Fibroblast of skin of left quadriceps (primary cell): ENCODE measurements around the gene SPTY2D1.
A peak's percentile ranks its signal among the peaks of the same experiment; 100 is the strongest.
"Not testable (repeated sequence)": the region's sequence is repeated elsewhere in the genome, so short reads cannot be mapped to it uniquely, and the experiment has no call there.

Source experiments
- DNase-seq, 2 experiments: peaks; one replicate each; pipeline ENCODE4 v3.0.0-alpha.2; 2013; ENCODE audit warnings: low read depth in 2 of 2

Gene SPTY2D1, protein sequence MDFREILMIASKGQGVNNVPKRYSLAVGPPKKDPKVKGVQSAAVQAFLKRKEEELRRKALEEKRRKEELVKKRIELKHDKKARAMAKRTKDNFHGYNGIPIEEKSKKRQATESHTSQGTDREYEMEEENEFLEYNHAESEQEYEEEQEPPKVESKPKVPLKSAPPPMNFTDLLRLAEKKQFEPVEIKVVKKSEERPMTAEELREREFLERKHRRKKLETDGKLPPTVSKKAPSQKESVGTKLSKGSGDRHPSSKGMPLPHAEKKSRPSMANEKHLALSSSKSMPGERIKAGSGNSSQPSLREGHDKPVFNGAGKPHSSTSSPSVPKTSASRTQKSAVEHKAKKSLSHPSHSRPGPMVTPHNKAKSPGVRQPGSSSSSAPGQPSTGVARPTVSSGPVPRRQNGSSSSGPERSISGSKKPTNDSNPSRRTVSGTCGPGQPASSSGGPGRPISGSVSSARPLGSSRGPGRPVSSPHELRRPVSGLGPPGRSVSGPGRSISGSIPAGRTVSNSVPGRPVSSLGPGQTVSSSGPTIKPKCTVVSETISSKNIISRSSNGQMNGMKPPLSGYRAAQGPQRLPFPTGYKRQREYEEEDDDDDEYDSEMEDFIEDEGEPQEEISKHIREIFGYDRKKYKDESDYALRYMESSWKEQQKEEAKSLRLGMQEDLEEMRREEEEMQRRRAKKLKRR

DNA sequence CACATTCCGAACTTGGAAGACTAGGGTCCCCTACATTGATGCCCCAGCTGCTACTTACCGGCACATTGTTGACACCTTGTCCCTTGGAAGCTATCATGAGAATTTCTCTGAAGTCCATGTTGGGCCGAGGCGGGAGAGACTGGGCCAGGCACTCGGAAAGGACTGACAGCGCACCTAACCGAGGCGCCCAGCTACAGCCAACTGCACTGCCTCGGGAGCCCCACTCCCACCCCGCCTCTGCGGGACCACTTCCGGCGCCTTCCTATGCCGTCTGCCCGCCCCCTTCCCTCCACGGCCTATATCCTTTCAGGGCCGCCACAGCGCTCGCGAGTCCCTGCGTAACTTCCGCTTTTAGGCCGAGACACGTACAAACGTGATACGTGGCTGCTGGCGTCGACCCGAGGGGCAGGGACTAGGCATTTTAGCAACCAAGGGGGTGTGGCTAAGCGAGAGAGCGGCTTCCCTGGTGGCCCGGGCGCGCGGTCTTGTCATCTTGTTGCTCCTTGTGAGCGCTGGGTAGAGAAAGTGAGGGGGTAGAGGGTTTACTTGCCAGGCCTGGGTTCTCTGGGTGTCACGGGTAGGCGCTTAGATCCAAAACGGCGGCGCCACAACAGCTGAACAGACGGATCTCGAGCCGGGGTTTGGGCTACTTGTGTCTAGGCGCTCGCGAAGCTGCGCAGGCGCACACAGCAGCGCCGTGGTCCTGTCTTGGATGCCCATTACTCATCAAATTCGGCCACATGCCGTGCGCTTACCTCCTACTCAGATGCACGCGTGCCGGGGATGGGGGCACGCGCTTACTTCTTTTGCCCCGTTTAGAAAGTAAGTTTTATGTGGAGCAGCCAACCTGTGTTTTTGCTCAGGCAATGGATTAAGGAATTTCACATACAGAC is at the start of gene SPTY2D1:
Gene SPTY2D1, minus strand, starts transcription at position 203 of the 893 bp plus-strand sequence. Its CDS starts 85 bp downstream, at position 118.
- peak; percentile 99 for DNase-seq

DNA sequence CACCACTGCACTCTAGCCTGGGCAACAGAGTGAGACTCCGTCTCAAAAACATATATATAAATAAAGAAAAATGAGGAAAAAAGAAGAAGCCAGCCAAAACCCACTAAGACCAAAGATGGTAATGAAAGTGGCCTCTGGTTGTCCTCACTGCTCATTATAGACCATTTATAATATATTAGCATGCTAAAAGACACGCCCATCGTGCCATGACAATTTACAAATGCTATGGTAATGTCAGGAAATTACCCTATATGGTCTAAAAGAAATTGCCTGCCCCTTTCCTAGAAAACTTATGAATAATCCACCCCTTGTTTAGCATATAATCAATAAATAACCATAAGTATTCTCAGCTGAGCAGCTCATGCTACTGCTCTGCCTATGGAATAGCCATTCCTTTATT is 48.3 kb upstream of the SPTY2D1 start:
- DNase-seq: no peak

DNA sequence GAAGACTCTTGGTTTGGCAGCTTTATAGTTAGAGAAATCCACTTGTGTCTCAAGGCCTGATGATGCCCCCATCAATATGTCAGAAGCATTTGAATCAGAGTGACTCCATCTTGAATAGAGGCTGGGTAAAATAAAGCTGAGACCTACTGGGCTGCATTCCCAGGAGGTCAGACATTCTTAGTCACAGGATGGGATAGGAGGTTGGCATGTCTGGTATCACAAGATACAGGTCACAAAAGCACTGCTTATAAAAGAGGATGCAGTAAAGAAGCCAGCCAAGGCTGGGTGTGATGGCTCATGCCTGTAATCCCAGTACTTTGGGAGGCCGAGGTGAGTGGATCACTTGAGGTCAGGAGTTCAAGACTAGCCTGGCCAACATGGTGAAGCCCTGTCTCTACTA is 47.8 kb upstream of the SPTY2D1 start:
- DNase-seq: not testable (repeated sequence)

DNA sequence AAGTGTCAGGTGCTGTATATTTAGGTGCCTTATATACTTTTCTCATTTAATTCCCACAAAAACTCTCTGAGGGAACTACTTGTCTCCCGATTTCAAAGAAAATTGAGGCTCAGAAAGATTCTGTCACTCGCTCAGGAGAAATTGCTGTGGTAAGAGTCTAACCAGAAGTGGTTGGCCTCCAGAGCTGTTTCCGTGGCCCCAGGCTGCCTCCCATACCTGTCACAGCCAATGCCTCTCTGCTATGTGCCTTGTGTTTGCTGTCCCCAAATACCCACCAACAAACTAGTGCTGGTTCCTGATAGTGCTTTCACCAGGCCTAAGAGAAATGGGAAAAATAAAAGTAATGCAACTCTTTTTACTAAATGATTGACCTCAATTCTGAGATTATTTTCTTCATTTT is 43.4 kb upstream of the SPTY2D1 start:
- DNase-seq: no peak

DNA sequence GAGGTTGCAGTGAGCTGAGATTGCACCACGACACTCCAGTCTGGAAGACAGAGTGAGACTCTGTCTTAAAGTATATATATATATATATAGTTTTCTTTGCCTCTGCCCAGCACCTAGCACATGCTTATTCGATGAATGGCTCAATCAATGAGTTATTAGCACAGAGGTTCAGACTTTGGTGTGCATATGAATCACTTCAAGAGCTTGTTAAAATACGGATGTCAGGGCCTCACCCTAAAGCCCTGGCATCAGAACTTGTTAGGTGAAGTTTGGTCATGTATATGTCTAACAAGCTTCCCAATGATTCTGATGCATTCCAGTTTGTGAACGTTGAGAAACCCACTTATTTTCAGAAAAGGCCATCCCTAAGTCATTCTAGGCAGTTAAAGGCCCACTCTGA is 42.7 kb upstream of the SPTY2D1 start:
- DNase-seq: no peak

DNA sequence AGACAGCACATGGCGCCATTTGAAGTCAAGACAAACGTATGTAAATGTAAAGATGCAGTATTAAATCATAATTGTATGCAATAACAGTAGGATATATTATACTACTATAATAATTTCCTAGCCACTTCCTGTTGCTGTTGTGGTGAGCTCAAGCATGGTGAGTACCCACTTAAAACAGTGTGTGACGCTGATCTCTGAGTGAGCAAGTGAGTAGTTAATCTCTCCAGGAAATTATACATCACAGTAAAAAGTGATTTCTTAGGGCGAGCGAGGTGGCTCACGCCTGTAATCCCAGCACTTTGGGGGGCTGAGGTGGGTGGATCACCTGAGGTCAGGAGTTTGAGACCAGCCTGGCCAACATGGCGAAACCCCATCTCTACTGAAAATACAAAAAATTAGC is 38.1 kb upstream of the SPTY2D1 start:
- not testable (repeated sequence) for DNase-seq

DNA sequence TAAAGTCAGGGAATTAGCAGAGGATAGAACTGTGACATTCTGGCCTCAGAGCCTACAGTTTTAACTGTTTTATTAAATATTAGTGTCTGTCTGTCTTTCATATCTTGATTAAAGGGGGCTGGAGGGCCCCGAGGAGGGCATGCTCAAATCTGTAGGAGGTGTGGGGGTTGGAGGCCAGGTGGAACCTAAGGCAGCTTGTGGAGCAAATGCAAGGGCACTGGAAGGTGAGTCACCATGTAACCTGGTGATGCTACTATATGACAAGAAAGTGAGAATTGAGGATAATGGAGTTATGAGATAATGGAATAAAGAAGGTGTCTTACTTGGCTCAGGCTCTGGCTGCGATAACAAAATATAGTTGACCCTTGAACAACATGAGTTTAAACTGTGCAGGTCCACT is 37.1 kb upstream of the SPTY2D1 start:
- DNase-seq: no peak

DNA sequence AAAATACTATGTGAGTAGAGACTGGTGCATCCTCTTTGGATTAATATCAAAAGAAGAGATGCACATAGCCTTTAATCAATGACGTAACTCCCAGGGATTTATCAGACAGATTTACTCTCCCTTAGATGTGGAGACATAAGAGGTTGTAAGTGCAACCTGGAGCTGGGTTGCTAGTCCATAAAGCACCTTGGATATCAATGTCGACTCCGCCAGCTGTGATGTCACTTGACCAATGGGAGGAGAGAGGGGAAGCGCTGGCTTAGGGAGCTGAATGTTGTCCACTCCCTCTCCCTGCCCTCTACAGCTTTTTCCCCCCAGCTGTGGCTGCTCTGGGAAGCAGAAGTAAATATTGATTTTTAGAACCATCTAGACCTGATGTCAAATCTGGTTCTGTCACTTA is 35.6 kb upstream of the SPTY2D1 start:
- DNase-seq: no peak

DNA sequence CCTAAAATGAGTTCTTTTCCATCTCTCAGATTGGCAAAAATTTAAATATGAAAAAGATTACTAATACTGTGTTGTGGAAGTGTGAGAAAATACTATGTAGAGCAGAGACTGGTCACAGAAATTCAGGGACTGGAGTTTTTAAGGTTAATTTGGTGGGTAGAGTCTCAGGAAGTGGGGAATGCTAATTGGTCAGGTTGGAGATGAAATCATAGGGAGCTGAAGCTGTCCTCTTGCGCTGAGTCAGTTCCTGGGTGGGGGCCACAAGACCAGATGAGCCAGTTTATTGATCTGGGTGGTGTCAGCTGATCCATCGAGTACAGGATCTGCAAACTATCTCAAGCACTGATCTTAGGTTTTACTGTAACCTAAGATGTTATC is 35.1 kb upstream of the SPTY2D1 start:
- no peak for DNase-seq

DNA sequence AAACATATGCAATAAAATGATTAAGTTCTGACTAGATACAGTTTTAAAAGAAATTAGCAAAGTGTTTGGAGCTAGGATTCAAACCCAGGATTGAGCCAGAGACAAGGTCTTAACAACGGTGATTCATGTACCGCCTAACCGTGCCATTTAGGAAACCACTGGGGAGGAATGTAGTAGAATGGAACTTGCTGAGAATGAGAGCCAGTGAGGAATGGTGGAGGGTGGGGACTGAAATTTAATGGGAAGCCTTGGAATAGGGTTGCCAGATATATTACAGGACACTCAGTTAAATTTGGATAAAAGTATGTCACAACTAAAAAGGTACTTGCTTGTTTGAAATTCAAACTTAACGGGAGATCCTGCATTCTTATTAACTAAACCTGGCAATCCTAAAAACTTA is 34.0 kb upstream of the SPTY2D1 start:
- no peak for DNase-seq

DNA sequence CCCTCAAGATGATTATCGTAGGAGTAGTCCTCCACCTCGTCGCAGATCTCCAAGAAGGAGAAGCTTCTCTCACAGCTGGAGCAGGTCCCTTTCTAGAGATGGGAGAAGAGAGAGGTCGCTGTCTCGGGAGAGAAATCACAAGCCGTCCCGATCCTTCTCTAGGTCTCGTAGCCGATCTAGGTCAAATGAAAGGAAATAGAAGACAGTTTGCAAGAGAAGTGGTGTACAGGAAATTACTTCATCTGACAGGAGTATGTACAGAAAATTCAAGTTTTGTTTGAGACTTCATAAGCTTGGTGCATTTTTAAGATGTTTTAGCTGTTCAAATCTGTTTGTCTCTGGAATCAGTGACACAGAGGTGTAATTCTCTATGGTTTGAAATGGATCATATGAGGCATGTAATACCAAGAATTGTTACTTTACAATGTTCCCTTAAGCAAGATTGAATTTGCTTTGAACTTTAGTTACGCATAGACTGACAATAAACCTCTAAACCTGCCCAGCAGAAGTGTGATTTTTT is 31.3 kb upstream of the SPTY2D1 start:
- DNase-seq: not testable (repeated sequence)

DNA sequence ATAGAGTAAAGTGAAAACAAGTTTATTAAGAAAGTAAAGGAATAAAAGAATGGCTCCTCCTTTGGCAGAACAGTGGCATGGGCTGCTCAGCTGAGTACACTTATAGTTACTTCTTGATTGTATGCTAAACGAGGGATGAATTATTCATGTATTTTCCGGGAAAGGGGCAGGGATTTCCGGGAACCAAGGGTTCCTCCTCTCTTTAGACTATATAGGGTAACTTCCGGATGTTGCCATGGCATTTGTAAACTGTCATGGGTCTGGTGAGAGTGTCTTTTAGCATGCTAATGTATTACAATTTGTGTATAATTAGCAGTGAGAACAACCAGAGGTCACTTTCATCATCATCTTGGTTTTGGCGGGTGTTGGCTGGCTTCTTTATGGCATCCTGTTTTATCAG is 23.5 kb upstream of the SPTY2D1 start:
- DNase-seq: no peak

DNA sequence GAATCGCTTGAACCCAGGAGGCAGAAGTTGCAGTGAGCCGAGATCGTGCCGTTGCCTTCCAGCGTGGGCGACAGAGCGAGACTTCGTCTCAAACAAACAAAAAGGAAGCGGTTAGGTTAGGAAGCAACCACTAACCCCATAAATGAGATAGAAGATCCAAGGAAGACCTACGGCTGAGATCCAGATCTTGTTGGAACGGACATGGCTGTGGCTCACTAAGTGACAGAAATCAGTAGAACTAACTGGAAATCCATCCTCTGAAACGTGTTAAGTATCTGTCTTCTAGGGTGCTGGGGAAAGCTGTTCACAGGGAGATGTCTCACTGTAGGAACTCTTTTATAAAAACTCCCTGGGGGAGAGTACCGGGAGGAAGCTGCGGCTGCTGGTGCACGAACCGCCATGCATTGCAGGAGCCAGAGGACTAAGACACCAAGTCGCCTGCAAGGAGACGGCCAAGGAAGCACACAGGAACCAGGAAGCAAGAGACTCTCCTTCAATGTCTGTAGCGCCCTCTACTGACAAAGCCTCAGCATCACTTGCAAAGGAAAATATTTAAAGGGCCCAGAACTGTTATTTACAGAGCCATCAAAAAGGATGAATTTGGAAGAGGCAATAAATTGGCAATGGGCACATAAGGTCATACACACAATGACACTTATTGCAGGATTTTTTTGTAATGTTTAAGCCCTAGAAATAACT is 16.9 kb upstream of the SPTY2D1 start:
- DNase-seq: peak; percentile 32 to 34

DNA sequence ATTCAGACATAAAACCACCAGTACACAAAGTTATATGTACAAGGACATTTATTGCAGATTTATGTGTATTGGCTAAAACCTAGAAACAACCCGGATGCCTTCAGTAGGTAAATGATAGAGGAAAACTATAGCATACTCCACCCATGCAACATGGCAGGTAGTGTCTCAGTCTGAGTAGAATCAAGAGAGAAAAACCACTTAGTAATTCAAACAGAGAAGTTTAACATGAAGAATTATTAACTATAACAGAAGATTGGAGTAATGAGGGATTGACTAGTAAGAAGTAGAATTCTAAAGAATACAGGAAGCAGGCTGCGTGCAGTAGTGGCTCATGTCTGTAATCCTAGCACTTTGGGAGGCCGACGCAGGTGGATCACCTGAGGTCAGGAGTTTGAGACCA is 16.2 kb upstream of the SPTY2D1 start:
- no peak for DNase-seq

DNA sequence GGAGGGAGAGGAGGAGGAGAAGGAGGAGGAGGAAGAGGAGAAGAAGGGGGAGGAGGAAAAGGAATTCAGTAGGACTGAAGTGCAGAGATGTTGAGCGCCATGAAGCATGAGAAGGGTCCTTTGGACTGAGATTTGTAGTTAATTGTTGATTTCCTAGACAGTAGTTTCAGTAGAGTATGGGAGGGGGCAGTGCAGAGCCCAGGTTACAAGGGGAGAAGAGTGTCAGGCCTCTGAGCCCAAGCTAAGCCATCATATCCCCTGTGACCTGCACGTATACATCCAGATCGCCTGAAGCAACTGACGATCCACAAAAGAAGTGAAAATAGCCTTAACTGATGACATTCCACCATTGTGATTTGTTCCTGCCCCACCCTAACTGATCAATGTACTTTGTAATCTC is 8.9 kb upstream of the SPTY2D1 start:
- DNase-seq: not testable (repeated sequence)

DNA sequence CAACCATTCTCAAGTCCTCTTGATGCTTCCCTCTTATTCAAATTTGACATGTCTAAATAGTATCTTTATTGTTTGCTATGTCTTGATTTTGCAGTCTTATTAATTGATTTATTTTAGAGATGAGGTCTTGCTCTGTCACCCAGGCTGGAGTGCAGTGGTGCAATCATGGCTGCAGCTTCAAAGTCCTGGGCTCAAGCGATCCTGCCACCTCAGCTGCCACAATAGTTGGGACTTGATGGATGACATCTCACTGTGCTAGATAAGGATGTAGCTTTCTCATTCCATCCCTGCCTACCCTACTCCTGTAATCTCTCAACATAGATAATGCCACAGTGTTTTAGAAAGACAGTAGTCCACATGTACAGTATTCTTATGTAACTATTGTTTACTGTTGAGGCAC is 7.5 kb upstream of the SPTY2D1 start:
- DNase-seq: no peak

DNA sequence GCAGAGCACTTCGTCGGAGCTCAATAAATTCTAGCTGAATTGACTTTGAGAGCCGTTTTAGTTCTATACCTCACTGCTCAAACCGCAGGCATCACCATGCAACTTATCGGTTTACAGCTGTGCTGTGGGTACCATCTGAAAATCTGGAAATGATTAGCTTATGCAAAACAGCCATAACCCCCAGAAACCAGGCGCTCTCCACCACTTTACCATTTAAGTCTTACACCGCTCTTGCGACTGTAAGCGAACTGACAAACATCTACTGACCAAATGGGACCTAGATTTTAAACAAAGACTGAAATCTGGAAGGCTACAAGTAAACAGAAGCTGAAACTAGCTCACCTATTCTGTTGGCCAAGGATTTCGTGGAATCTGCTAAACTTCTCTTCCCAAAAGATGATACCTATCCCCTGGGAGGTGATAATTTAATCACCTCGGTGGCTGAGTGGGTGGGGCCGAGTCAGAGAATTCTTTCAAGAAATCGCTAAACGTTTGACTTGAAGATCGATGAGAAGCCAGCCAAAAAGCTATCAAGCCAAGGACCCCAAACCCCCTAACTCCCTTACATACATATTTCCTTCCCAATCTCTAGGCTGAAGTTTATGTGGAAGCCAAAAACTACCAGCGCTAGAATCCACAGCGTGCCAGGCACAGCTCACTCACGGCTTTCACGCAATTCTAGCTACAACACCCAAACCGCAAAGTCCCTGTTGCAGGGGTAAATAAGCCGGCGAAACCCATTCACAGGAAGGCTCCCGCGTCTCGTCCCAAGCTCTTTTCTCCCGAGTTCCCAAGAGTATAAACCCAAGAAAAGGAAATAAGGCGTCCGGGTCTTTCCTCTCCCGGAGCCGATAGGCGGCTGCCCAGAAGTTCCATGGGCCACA is 644 bp downstream of the SPTY2D1 start:
- peak; percentile 24 to 30 for DNase-seq

DNA sequence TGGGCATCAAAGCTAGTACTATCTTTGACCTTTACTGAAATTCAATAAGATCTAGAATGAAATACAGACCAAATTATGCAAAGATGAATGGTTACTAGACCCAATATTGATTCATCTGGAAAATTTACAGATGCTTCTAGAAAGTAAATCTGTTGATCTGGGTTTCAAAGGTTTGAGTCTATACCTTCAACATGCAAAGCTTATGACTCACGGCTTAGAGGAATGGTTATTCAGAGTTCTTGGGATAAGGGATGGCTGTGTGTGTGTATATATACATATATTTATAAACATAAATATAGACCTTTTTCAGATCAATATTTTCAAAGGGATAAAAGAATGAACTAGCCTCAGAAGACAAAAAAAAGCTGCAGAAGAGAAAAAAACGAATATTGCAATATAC is 1.3 kb downstream of the SPTY2D1 start:
- no peak for DNase-seq

DNA sequence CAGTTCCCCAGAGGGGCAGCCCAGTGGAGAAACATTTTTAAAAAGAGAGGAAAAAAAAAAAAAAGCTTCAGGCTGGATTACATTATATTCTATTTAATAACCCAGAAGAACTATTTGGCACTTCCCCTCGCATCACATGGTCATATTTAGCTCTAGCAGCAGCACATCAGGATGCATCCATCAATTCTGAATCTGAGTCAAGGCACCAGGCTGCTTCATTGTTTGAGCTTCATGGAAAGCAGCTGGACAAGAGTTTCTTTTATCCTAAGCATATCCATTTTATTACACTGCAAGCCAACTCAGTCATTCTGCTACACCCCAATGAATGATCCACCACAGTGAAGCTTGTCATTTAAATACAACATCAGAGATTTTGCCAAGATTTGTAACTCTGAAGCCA is 10.0 kb downstream of the SPTY2D1 start:
- DNase-seq: no peak

DNA sequence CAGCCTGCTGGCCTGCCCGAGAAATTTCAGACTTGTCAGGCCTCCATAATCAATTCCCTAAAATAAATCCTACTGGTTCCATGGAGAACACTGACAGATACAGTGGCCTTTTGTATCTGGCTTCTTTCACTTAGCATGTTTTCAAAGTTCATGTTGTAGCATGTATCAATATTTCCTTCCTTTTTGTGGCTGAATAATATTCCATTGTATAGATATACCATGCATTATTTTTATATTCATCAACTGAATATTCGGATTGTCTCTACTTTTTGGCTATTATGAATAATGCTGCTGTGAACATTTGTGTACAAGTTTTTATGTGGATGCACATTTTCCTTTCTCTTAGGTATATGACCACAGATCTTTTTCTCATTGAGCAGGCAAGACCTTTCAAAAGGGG is 10.4 kb downstream of the SPTY2D1 start:
- no peak for DNase-seq
